Activated T-cell treated with anti-CD3 and anti-CD28 coated beads for 4 hours (primary cell): ENCODE results near the gene MID2.
"Not testable (repeated sequence)": the region's sequence is repeated elsewhere in the genome, so short reads cannot be mapped to it uniquely, and the experiment has no call there.

Source experiments
- DNase-seq: peaks from one replicate; pipeline ENCODE4 v3.0.0-alpha.2; 2020

The MID2 gene

GRCh38 chrX:107825698-107826237 lies at the start of gene MID2:
Gene MID2 (plus strand): TSS chrX:107825866. CDS start chrX:107826427, 561 bp downstream.
- DNase-seq = peak; percentile 20

- peak; percentile 60 for DNase-seq
Observed at GRCh38 chrX:107776649-107777535, 48.8 kb upstream of the MID2 start.

GRCh38 chrX:107777536-107777832 lies 48.2 kb upstream of the MID2 start, which contains the start of gene NCBP2L:
Gene NCBP2L (plus strand): TSS chrX:107777733. CDS start chrX:107794221, 16,488 bp downstream.
- no peak for DNase-seq

- no peak for DNase-seq
Observed at GRCh38 chrX:107780525-107780924, 45.1 kb upstream of the MID2 start.

GRCh38 chrX:107787827-107788226 lies 37.8 kb upstream of the MID2 start:
- DNase-seq = no peak

GRCh38 chrX:107804427-107804826 lies 21.2 kb upstream of the MID2 start:
- DNase-seq = no peak

GRCh38 chrX:107805179-107805578 lies 20.5 kb upstream of the MID2 start:
- DNase-seq = no peak

GRCh38 chrX:107810053-107810452 lies 15.6 kb upstream of the MID2 start:
- DNase-seq = not testable (repeated sequence)

- DNase-seq = no peak
Observed at GRCh38 chrX:107818900-107819521, 6.7 kb upstream of the MID2 start.

- no peak for DNase-seq
Observed at GRCh38 chrX:107823042-107823441, 2.6 kb upstream of the MID2 start.

GRCh38 chrX:107823456-107823855 lies 2.2 kb upstream of the MID2 start:
- DNase-seq = no peak

- peak; percentile 5 for DNase-seq
Observed at GRCh38 chrX:107826238-107827029, 768 bp downstream of the MID2 start.

GRCh38 chrX:107827030-107827831 lies 1.6 kb downstream of the MID2 start:
- DNase-seq = no peak

GRCh38 chrX:107827852-107828251 lies 2.2 kb downstream of the MID2 start:
- DNase-seq = no peak

- DNase-seq = no peak
Observed at GRCh38 chrX:107829878-107830277, 4.2 kb downstream of the MID2 start.

- no peak for DNase-seq
Observed at GRCh38 chrX:107831071-107831730, 5.5 kb downstream of the MID2 start.

- no peak for DNase-seq
Observed at GRCh38 chrX:107834275-107835201, 8.9 kb downstream of the MID2 start.

- DNase-seq = no peak
Observed at GRCh38 chrX:107836958-107837357, 11.3 kb downstream of the MID2 start.

GRCh38 chrX:107840971-107841370 lies 15.3 kb downstream of the MID2 start:
- DNase-seq = no peak

- no peak for DNase-seq
Observed at GRCh38 chrX:107842715-107843400, 17.2 kb downstream of the MID2 start.
